KMS-11 (cell line): Measurements from ENCODE around the gene MTURN.

Experiments
- H2AFZ ChIP-seq: fragments of 200-600 bp; sonication (generic); 2 replicates; pipeline ENCODE4 v1.6.1; 2016; ENCODE audit warnings: antibody characterized with exemption, mixed run types, low read depth
- H3K27ac ChIP-seq: fragments of 200-600 bp; sonication (generic); 2 replicates; pipeline ENCODE4 v1.6.1; 2016; ENCODE audit warnings: mild to moderate bottlenecking, mixed run types
- H3K27me3 ChIP-seq: fragments of 200-600 bp; sonication (generic); 2 replicates; pipeline ENCODE4 v1.6.1; 2017; ENCODE audit warnings: mild to moderate bottlenecking, low read depth, mixed run types, moderate library complexity; ENCODE audit not compliant: insufficient read depth
- H3K36me3 ChIP-seq: fragments of 200-600 bp; sonication (generic); 2 replicates; pipeline ENCODE4 v1.6.1; 2017; ENCODE audit warnings: mild to moderate bottlenecking, mixed run types; ENCODE audit not compliant: insufficient read depth
- H3K4me1 ChIP-seq: fragments of 200-600 bp; sonication (generic); 2 replicates; pipeline ENCODE4 v1.6.1; 2016; ENCODE audit warnings: mild to moderate bottlenecking, low read depth, mixed run types; ENCODE audit not compliant: poor library complexity, severe bottlenecking
- H3K4me2 ChIP-seq: fragments of 200-600 bp; sonication (generic); 2 replicates; pipeline ENCODE4 v1.7.0; 2016; ENCODE audit warnings: mild to moderate bottlenecking, mixed run types
- H3K4me3 ChIP-seq: fragments of 200-600 bp; sonication (generic); IDR thresholded peaks from 2 replicates; pipeline ENCODE4 v1.6.1; 2017; ENCODE audit warnings: low read depth, low read length, mixed read lengths; ENCODE audit not compliant: insufficient read depth
- H3K79me2 ChIP-seq: fragments of 200-600 bp; sonication (generic); 2 replicates; pipeline ENCODE4 v1.6.1; 2016; ENCODE audit warnings: low read depth, mixed run types; ENCODE audit not compliant: insufficient read depth
- H3K9ac ChIP-seq: fragments of 200-600 bp; sonication (generic); 2 replicates; pipeline ENCODE4 v1.6.1; 2016; ENCODE audit warnings: mild to moderate bottlenecking, mixed run types
- H4K20me1 ChIP-seq: fragments of 200-600 bp; sonication (generic); 2 replicates; pipeline ENCODE4 v1.6.1; 2016; ENCODE audit warnings: mild to moderate bottlenecking, mixed run types; ENCODE audit not compliant: insufficient read depth
- CTCF ChIP-seq: fragments of 200-600 bp; sonication (generic); conservative IDR thresholded peaks from 2 replicates; pipeline ENCODE4 v1.6.1; 2017; ENCODE audit warnings: low read depth, mild to moderate bottlenecking, antibody characterized with exemption, low read length, moderate library complexity, mixed read lengths

Gene MTURN

GRCh38 chr7:30136743-30137485 is 2.1 kb downstream of the MTURN start:
- no peak overlapping the region for H3K27ac ChIP-seq
- H3K4me3 ChIP-seq: no peak overlapping the region
- H2AFZ ChIP-seq: no peak overlapping the region
- H3K27me3 ChIP-seq: no peaks in the 10 kb centered on the region
- no peak overlapping the region for H3K9ac ChIP-seq
- peaks cover 14% of the 10 kb centered on the region for H3K4me1 ChIP-seq
- H3K79me2 ChIP-seq: 0 out of 2 replicates have a peak, but pooled peaks cover 13% of the 10 kb centered on the region
- no peaks in the 10 kb centered on the region for H4K20me1 ChIP-seq
- H3K36me3 ChIP-seq: no peaks in the 10 kb centered on the region
- H3K4me2 ChIP-seq: peak overlapping the region; percentile 66; the same call in 1 of the 2 replicates
- TF ChIP-seq CTCF: no peak

- Histone ChIP-seq H3K4me3 (no peak overlapping the region), H3K27ac (no peak overlapping the region), H3K4me2 (no peak overlapping the region), H3K9ac (no peak overlapping the region), H3K27me3 (no peaks in the 10 kb centered on the region), H3K36me3 (no peaks in the 10 kb centered on the region), H3K79me2 (0 out of 2 replicates have a peak, but pooled peaks cover 13% of the 10 kb centered on the region), H2AFZ (no peak overlapping the region), H3K4me1 (peaks cover 38% of the 10 kb centered on the region), H4K20me1 (no peaks in the 10 kb centered on the region)
- TF ChIP-seq CTCF: no peak
These were observed 5.1 kb downstream of the MTURN start for GRCh38 chr7:30139836-30140384.

- no peak overlapping the region for H2AFZ ChIP-seq
- H3K27me3 ChIP-seq: no peaks in the 10 kb centered on the region
- no peak overlapping the region for H3K4me3 ChIP-seq
- TF ChIP-seq CTCF: no peak
- no peak overlapping the region for H3K9ac ChIP-seq
- no peak overlapping the region for H3K27ac ChIP-seq
- no peaks in the 10 kb centered on the region for H4K20me1 ChIP-seq
- no peak overlapping the region for H3K4me2 ChIP-seq
- H3K4me1 ChIP-seq: peaks cover 43% of the 10 kb centered on the region
- no peaks in the 10 kb centered on the region for H3K36me3 ChIP-seq
- H3K79me2 ChIP-seq: peaks cover 13% of the 10 kb centered on the region; the same call in 1 of the 2 replicates
These were observed 5.7 kb downstream of the MTURN start for GRCh38 chr7:30140456-30140855.

GRCh38 chr7:30142710-30143109 is 7.9 kb downstream of the MTURN start:
- H3K27me3 ChIP-seq: no peaks in the 10 kb centered on the region
- H3K4me1 ChIP-seq: peaks cover 66% of the 10 kb centered on the region
- no peak overlapping the region for H2AFZ ChIP-seq
- H3K4me2 ChIP-seq: peak overlapping the region; percentile 82
- TF ChIP-seq CTCF: no peak
- H3K36me3 ChIP-seq: no peaks in the 10 kb centered on the region
- peaks cover 4% of the 10 kb centered on the region; the same call in 1 of the 2 replicates for H3K79me2 ChIP-seq
- no peaks in the 10 kb centered on the region for H4K20me1 ChIP-seq
- no peak overlapping the region for H3K4me3 ChIP-seq
- peak overlapping the region; percentile 41 for H3K9ac ChIP-seq
- H3K27ac ChIP-seq: peak overlapping the region; percentile 88
